Choroid plexus epithelial cell (primary cell): ENCODE results near the gene OS9.

Experiments used
- DNase-seq: peaks from one replicate; pipeline ENCODE4 v3.0.0-alpha.2; 2010; ENCODE audit warnings: low read depth
- H3K4me3 ChIP-seq: 2 replicates; pipeline ENCODE4 v1.5.1; 2011; ENCODE audit warnings: low read depth, mild to moderate bottlenecking, control low read depth, low read length, moderate library complexity
- CTCF ChIP-seq: conservative IDR thresholded peaks from 2 replicates; pipeline ENCODE4 v1.5.1; 2011; ENCODE audit warnings: low read depth, mild to moderate bottlenecking, control low read depth, inconsistent platforms, low read length, moderate library complexity

The OS9 gene

GRCh38 chr12:57715786-57716185 is 21.9 kb downstream of the OS9 start:
- no peak overlapping the region for H3K4me3 ChIP-seq
- DNase-seq: no peak
- TF ChIP-seq CTCF: no peak

GRCh38 chr12:57716305-57716704 is 22.4 kb downstream of the OS9 start:
- no peak for DNase-seq
- H3K4me3 ChIP-seq: no peak overlapping the region
- TF ChIP-seq CTCF: no peak

GRCh38 chr12:57717131-57717530 is 23.2 kb downstream of the OS9 start:
- TF ChIP-seq CTCF: no peak
- DNase-seq: no peak
- H3K4me3 ChIP-seq: no peak overlapping the region

- no peak for DNase-seq
- H3K4me3 ChIP-seq: no peak overlapping the region
- TF ChIP-seq CTCF: no peak
These were observed 24.1 kb downstream of the OS9 start for GRCh38 chr12:57717846-57718640.

GRCh38 chr12:57718641-57719528 is 25.0 kb downstream of the OS9 start:
- no peak for TF ChIP-seq CTCF
- H3K4me3 ChIP-seq: no peak overlapping the region
- no peak for DNase-seq

- DNase-seq: no peak
- no peak for TF ChIP-seq CTCF
- H3K4me3 ChIP-seq: no peak overlapping the region
These were observed 26.1 kb downstream of the OS9 start for GRCh38 chr12:57719777-57720605.
